Measurements from ENCODE around the gene PDE2A.
"Not testable (repeated sequence)": the region's sequence is repeated elsewhere in the genome, so short reads cannot be mapped to it uniquely, and the experiment has no call there.

PDE2A gene

GRCh38 chr11:72574548-72575460 lies 99.4 kb downstream of the PDE2A start:
- no peak for TF ChIP-seq JUND (IDR thresholded peaks at IDR 0.05; ENCODE audit: low read depth)
- no peak for DNase-seq (ENCODE audit: low read depth in 1 of 2, low spot score in 1 of 2)
- in situ Hi-C loops (cut with HindIII; ENCODE audit: low pct_unique_long_range_greater_than_20kb, low sequenced_read_pairs) = no loop called here

DNA sequence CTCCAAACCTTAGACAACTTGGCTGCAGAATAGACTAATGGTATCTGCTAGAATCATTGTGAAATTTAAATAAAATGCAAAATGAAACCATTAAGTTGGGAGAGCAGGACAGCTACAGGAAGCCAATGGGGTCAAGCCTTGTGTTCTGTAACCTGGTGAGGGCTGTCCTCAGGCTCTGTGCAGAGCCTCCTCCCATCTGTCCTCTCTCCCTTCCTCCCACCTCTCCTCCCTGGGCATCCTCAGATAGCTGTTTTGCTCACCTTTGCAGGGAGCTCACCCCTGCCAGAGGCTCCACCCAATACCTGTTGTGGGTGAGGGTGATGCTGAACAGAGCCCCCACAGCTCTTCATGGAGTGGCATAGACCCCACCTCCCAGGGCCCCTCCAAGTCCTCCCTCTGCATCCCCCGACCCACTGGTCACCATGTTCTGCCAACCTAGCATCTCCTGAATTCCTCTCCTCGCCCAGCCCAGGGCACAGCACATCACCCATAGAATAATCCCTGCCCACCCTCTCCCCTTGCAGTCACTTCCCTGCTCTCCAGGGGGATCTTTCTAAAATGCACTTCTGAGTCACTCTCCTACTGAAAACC lies 100.3 kb downstream of the PDE2A start:
- no peak for DNase-seq (ENCODE audit: low read depth in 1 of 2, low spot score in 1 of 2)
- TF ChIP-seq JUND (IDR thresholded peaks at IDR 0.05; ENCODE audit: low read depth) = no peak
- in situ Hi-C loops (cut with HindIII; ENCODE audit: low pct_unique_long_range_greater_than_20kb, low sequenced_read_pairs) = no loop called here

GRCh38 chr11:72573072-72573854 lies 101.0 kb downstream of the PDE2A start:
- DNase-seq (ENCODE audit: low read depth in 1 of 2, low spot score in 1 of 2) = peak; percentile 49 to 62
- TF ChIP-seq JUND (IDR thresholded peaks at IDR 0.05; ENCODE audit: low read depth) = no peak
- in situ Hi-C loops (cut with HindIII; ENCODE audit: low pct_unique_long_range_greater_than_20kb, low sequenced_read_pairs) = no loop called here

DNA sequence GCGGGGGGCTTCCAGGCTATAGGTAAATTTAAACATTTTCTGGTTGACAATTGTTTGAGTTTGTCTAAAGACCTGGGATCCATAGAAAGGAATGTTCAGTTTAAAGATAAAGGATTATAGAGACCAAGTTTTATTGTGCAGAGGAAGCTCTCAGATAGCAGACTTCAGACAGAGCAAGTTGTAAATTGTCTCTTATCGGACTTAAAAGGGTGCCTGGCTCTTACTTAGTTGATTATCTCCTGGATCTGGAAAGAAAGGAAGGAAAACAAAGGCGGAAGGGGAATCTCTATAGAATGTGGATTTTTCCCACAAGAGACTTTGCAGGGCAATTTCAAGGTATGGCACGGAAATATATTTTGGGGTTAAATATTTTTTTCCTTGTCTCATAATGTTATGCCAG lies 101.7 kb downstream of the PDE2A start:
- in situ Hi-C loops (cut with HindIII; ENCODE audit: low pct_unique_long_range_greater_than_20kb, low sequenced_read_pairs); DNase-seq (ENCODE audit: low read depth in 1 of 2, low spot score in 1 of 2): not testable (repeated sequence)

DNA sequence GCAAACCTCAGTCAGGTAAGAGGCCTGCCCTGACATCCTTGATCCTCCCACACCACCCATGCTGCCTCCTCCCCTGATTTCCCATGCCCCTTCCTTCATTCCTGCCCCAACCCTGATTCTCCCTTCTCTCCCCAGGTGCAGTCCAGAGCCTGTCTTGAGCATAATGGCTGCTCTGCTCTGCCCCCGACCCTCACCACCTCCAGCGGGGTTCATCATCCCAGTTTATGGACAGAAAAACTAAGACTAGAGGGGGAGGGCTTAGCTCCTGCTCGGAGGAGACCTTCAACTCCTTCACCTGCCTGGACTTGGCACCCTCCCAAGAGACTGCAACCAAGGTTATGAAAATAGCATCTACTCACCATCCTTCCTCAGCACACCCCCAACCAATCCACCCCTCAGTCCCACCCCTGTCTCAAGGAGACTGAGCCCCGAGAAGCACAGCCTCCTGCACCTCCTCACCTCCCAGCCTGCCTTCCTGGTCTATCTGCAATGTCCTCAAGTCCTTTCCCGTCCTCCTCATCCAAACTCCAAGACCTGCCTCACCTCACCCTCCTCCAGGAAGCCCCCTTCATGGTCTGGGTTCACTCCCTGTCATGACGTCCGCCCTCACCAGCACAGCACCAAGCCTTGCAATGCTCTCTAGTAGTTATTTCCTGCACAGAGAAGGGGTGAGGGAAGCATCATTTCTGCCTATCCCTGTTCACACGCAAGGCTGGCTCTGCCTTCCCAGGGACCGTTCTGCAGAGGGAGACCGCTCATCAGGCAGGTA lies 103.1 kb downstream of the PDE2A start:
- no peak for TF ChIP-seq JUND (IDR thresholded peaks at IDR 0.05; ENCODE audit: low read depth)
- DNase-seq (ENCODE audit: low read depth in 1 of 2, low spot score in 1 of 2) = no peak
- in situ Hi-C loops (cut with HindIII; ENCODE audit: low pct_unique_long_range_greater_than_20kb, low sequenced_read_pairs) = no loop called here

DNA sequence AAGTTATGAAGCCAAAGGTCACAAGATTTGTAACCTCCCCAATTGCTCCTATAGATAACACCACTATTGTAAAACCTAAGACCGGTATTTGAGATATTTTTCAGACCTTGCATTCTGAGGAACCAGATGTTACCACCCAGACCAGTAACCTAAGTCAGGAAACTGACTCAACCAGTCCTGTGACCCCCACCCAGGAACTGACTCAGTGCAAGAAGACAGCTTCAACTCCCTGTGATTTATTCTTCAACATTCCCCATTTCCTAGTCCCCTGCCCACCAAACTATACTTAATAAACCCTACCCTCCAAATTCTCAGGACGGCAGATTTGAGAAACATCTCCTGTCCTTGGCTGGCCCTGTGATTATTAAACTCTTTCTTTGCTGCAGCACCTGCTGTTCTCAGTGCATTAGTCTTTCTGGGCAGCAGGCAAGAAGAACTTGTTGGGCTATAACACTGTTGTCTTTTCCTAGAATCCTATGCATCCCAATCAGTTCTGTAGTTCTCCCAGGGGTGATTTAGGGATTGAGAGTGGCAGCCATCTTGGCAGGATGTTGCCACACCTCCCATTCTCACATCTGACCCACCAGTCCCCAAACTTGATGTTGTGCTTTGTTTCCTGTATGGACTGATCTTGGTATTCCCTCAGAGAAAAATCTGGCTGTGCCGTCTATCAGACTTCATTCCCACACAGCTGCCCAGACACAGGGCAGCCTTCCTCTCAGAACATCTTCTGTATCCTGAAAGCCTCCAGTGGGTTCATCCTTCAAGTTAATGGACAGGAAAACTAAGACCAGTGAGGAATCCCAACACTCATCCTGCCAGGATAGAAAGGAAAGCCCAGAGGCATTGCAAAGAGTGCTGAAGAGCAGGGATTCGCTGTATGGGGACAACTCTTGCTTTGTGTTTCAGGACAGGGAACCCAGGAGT lies 104.0 kb downstream of the PDE2A start:
- TF ChIP-seq JUND (IDR thresholded peaks at IDR 0.05; ENCODE audit: low read depth) = no peak
- in situ Hi-C loops (cut with HindIII; ENCODE audit: low pct_unique_long_range_greater_than_20kb, low sequenced_read_pairs) = no loop called here
- no peak for DNase-seq (ENCODE audit: low read depth in 1 of 2, low spot score in 1 of 2)

DNA sequence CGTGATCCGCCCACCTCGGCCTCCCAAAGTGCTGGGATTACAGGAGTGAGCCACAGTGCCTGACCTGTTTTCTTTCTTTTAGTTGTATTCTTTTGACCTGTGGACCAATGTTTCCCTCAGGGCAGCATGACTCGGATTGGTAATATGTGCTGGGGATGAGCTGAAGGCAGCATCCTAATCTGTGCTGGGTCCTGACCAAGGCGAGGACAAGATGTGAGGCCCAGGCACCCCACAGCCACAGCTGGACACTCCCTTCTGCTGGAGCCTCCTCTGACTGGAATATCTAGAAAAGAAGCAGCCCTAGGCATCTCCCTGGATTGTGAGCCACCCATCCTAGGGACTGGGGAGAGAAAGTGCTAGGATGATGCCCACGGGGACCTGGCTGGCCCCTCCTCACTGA lies 105.4 kb downstream of the PDE2A start:
- in situ Hi-C loops (cut with HindIII; ENCODE audit: low pct_unique_long_range_greater_than_20kb, low sequenced_read_pairs) = no loop called here
- no peak for TF ChIP-seq JUND (IDR thresholded peaks at IDR 0.05; ENCODE audit: low read depth)
- DNase-seq (ENCODE audit: low read depth in 1 of 2, low spot score in 1 of 2) = no peak

- TF ChIP-seq JUND (IDR thresholded peaks at IDR 0.05; ENCODE audit: low read depth) = no peak
- no peak for DNase-seq (ENCODE audit: low read depth in 1 of 2, low spot score in 1 of 2)
- in situ Hi-C loops (cut with HindIII; ENCODE audit: low pct_unique_long_range_greater_than_20kb, low sequenced_read_pairs) = no loop called here
These were observed 111.8 kb downstream of the PDE2A start for GRCh38 chr11:72562431-72562830.

DNA sequence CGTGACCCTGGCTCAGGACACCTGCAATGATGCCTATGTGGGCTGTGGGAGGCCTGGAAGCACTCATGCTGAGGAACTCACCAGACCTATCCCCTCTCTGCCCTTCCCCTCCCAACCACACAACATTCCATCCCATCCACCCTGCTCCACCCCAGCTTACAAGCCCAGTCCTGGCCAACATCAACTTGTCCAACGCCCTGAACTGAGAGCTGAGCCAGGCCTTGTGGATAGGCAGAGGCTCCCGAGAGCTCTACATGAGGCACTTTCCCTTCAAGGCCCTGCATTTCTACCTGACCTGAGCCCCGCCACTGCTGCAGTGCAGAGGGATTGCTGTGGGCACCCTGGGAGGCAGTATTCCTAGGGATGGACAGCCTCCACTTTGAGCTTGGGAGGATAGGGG lies 112.4 kb downstream of the PDE2A start:
- DNase-seq (ENCODE audit: low read depth in 1 of 2, low spot score in 1 of 2) = no peak
- no peak for TF ChIP-seq JUND (IDR thresholded peaks at IDR 0.05; ENCODE audit: low read depth)
- in situ Hi-C loops (cut with HindIII; ENCODE audit: low pct_unique_long_range_greater_than_20kb, low sequenced_read_pairs) = no loop called here

- in situ Hi-C loops (cut with HindIII; ENCODE audit: low pct_unique_long_range_greater_than_20kb, low sequenced_read_pairs); DNase-seq (ENCODE audit: low read depth in 1 of 2, low spot score in 1 of 2): not testable (repeated sequence)
These were observed 113.4 kb downstream of the PDE2A start for GRCh38 chr11:72560864-72561263.

DNA sequence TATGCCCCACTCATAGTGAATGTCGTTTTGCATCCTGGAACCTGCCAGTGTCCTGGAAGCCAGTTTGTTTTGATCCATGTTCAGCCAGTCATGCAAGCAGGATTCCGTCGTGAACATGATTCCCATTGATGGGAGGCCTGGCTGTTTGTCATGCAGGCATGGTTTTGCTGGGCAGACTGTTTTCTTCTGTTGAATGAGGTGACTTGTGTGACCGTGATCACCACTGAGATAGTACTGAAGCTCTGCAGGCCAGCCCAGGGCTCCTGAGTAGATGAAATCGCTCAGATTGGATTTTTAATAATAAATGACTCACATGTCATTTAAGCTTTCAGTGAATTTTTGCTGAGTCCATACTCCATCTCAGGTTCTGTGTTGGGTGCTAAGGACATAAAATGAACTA lies 117.8 kb downstream of the PDE2A start:
- in situ Hi-C loops (cut with HindIII; ENCODE audit: low pct_unique_long_range_greater_than_20kb, low sequenced_read_pairs) = no loop called here
- no peak for DNase-seq (ENCODE audit: low read depth in 1 of 2, low spot score in 1 of 2)
- no peak for TF ChIP-seq JUND (IDR thresholded peaks at IDR 0.05; ENCODE audit: low read depth)

DNA sequence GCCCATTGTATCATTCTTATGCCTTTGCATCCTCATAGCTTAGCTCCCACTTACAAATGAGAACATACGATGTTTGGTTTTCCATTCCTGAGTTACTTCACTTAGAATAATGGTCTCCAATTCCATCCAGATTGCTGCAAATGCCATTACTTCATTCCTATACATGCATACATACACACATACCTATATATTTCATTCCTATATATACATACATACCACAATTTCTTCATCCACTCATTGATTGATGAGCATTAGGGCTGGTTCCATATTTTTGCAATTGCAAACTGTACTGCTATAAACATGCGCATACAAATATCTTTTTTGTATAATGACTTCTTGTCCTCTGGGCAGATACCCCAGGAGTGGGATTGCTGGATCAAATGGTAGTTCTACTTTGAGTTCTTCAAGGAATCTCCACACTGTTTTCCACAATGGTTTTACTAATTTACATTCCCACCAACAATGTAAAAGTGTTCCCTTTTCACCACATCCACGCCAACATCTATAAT lies 119.2 kb downstream of the PDE2A start:
- DNase-seq (ENCODE audit: low read depth in 1 of 2, low spot score in 1 of 2); in situ Hi-C loops (cut with HindIII; ENCODE audit: low pct_unique_long_range_greater_than_20kb, low sequenced_read_pairs): not testable (repeated sequence)
